NT2/D1 (cell line): ENCODE results near the gene ALDH1A1.

Experiments used
- SUZ12 ChIP-seq: IDR thresholded peaks from 2 replicates; pipeline ENCODE4 v1.6.1; 2011; ENCODE audit not compliant: insufficient read length, insufficient read depth; ENCODE audit errors: extremely low read depth
- YY1 ChIP-seq: IDR thresholded peaks from 2 replicates; pipeline ENCODE4 v1.6.1; 2011; ENCODE audit not compliant: insufficient read length, insufficient read depth
- ZNF274 ChIP-seq: IDR thresholded peaks from 2 replicates; pipeline ENCODE4 v1.6.1; 2011; ENCODE audit warnings: mild to moderate bottlenecking, low read depth, low read length

DNA sequence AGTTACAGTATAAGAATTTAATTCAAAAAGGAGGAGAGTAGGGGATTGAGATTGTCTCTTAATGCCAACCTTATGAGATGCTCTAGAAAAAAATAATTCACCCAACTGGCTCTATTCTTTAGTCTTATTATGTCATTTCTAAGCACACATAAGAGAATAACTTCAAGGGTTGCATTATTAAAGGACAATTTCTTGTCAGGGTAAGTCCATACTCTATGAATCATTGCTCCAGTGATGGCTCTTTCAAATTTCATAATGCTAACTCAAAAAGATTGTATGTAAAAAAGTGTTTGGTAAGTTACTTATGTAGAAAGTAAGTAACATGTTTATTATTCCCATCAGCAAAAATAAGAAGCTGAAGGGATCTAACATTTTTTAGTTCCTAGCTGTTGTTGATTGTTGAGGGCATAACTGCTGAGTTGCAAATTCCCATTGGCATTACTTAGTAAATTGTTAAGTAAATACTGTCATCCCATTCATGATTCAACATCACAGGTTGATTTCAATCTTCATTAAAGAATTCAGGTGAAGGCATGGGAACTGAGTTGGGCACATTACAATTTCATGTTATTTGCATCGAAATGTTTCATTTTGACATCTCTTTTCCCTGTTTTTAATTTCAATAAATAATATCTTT is 28.6 kb downstream of the ALDH1A1 start:
- TF ChIP-seq ZNF274 (no peak), YY1 (no peak), SUZ12 (no peak)
